HUES6 (cell line): Measurements from ENCODE around the gene COPS7B.

Experiments used
- H3K27ac ChIP-seq: 2 replicates; pipeline ENCODE4 v1.7.0; 2013; ENCODE audit warnings: low read depth, mild to moderate bottlenecking, low read length, inconsistent platforms
- H3K27me3 ChIP-seq: 2 replicates; pipeline ENCODE4 v1.6.1; 2013; ENCODE audit warnings: low read length; ENCODE audit not compliant: control insufficient read depth, insufficient read depth
- H3K36me3 ChIP-seq: 2 replicates; pipeline ENCODE4 v1.6.1; 2013; ENCODE audit warnings: low read length; ENCODE audit not compliant: control insufficient read depth, insufficient read depth
- H3K4me1 ChIP-seq: 2 replicates; pipeline ENCODE4 v1.6.1; 2013; ENCODE audit warnings: low read length; ENCODE audit not compliant: control insufficient read depth, insufficient read depth
- H3K4me3 ChIP-seq: 2 replicates; pipeline ENCODE4 v1.5.1; 2013; ENCODE audit warnings: low read depth, low read length
- H3K9ac ChIP-seq: one replicate; pipeline ENCODE4 v1.6.1; 2013; ENCODE audit warnings: mild to moderate bottlenecking, low read length
- H3K9me3 ChIP-seq: 2 replicates; pipeline ENCODE4 v1.6.1; 2013; ENCODE audit warnings: low read depth, low read length; ENCODE audit not compliant: control insufficient read depth, insufficient read depth

COPS7B gene

GRCh38 chr2:231821908-231822307 lies 35.7 kb downstream of the COPS7B start:
- H3K4me1 ChIP-seq = no peaks in the 10 kb centered on the region
- H3K27me3 ChIP-seq = no peaks in the 10 kb centered on the region
- H3K27ac ChIP-seq = no peak overlapping the region
- H3K36me3 ChIP-seq = no peaks in the 10 kb centered on the region
- no peak overlapping the region for H3K9ac ChIP-seq
- H3K4me3 ChIP-seq = no peak overlapping the region
- H3K9me3 ChIP-seq = peaks cover 9% of the 10 kb centered on the region

- no peak overlapping the region for H3K9ac ChIP-seq
- H3K9me3 ChIP-seq = peaks cover 2% of the 10 kb centered on the region; the same call in 1 of the 2 replicates
- H3K27ac ChIP-seq = no peak overlapping the region
- peaks cover 5% of the 10 kb centered on the region; the same call in 1 of the 2 replicates for H3K27me3 ChIP-seq
- no peaks in the 10 kb centered on the region for H3K4me1 ChIP-seq
- no peaks in the 10 kb centered on the region for H3K36me3 ChIP-seq
- no peak overlapping the region for H3K4me3 ChIP-seq
These were observed 66.9 kb downstream of the COPS7B start for GRCh38 chr2:231853105-231853504.

GRCh38 chr2:231854616-231855125 lies 68.4 kb downstream of the COPS7B start:
- Histone ChIP-seq H3K4me1 (no peaks in the 10 kb centered on the region), H3K9me3 (peaks cover 2% of the 10 kb centered on the region; the same call in 1 of the 2 replicates), H3K36me3 (no peaks in the 10 kb centered on the region)

GRCh38 chr2:231856959-231857358 lies 70.7 kb downstream of the COPS7B start:
- no peaks in the 10 kb centered on the region for H3K27me3 ChIP-seq
- no peak overlapping the region for H3K9ac ChIP-seq
- no peaks in the 10 kb centered on the region for H3K9me3 ChIP-seq
- no peaks in the 10 kb centered on the region for H3K4me1 ChIP-seq
- H3K4me3 ChIP-seq = no peak overlapping the region
- no peaks in the 10 kb centered on the region for H3K36me3 ChIP-seq
- H3K27ac ChIP-seq = no peak overlapping the region

More at GRCh38 chr2:231854616-231855125, 68.4 kb downstream of the COPS7B start:
- Histone ChIP-seq H3K9ac (no peak overlapping the region), H3K4me3 (no peak overlapping the region), H3K27ac (no peak overlapping the region), H3K27me3 (peaks cover 5% of the 10 kb centered on the region; the same call in 1 of the 2 replicates)
